H1 (cell line): ENCODE measurements around the gene ARHGAP25. TPM values are rescaled to one million over a fixed set of nuclear protein-coding genes. Genes with fewer than 3 reads are reported as not detected.

Source experiments
- CTCF ChIA-PET: fragments of 300-600 bp; sonication (Branson Sonifier 250); formaldehyde crosslinking; loops from one replicate; lab custom pipeline; 2021; ENCODE audit not compliant: partially characterized antibody; lab: Charles Lee
- POLR2A ChIA-PET: fragments of 300-600 bp; sonication (Branson Sonifier 250); formaldehyde crosslinking; loops from one replicate; lab custom pipeline; 2021; ENCODE audit warnings: inconsistent platforms; ENCODE audit not compliant: partially characterized antibody; lab: Charles Lee
- DNase-seq, 2 experiments: peaks; one replicate each; pipeline versions ENCODE4 v3.0.0 to v3.0.0-alpha.2; 2010 to 2022; ENCODE audit warnings: low spot score in 2 of 2, low read depth in 1 of 2, mixed read lengths in 1 of 2
- FAIRE-seq: peaks from 2 replicates; lab custom pipeline; 2011; peaks lifted over from hg19 to GRCh38; lab: Jason Lieb, UNC
- H2AFZ ChIP-seq: 2 replicates; pipeline ENCODE4 v1.8.1; 2012; ENCODE audit warnings: low read length, inconsistent platforms
- H2AK5ac ChIP-seq: 2 replicates; pipeline ENCODE4 v1.6.1; 2013; ENCODE audit warnings: low read depth, low read length
- H2BK120ac ChIP-seq: replicated peaks from 2 replicates; pipeline ENCODE3; 2013; ENCODE audit warnings: low read depth, low read length, inconsistent platforms
- H2BK12ac ChIP-seq: 2 replicates; pipeline ENCODE4 v1.6.1; 2013; ENCODE audit warnings: low read depth, low read length
- H2BK15ac ChIP-seq: 2 replicates; pipeline ENCODE4 v1.6.1; 2013; ENCODE audit warnings: low read length
- H2BK20ac ChIP-seq: 2 replicates; pipeline ENCODE4 v1.6.1; 2013; ENCODE audit warnings: low read length
- H2BK5ac ChIP-seq: 2 replicates; pipeline ENCODE4 v1.6.1; 2013; ENCODE audit warnings: low read depth, low read length
- H3K14ac ChIP-seq: 2 replicates; pipeline ENCODE4 v1.6.1; 2013; ENCODE audit warnings: inconsistent platforms; ENCODE audit not compliant: insufficient read length
- H3K18ac ChIP-seq: 2 replicates; pipeline ENCODE4 v1.6.1; 2013; ENCODE audit warnings: low read length; ENCODE audit errors: extremely low read depth
- H3K23ac ChIP-seq: 2 replicates; pipeline ENCODE4 v1.6.1; 2013; ENCODE audit warnings: inconsistent platforms; ENCODE audit not compliant: insufficient read length
- H3K23me2 ChIP-seq: 2 replicates; pipeline ENCODE4 v1.6.1; 2013; ENCODE audit warnings: low read depth, low read length
- H3K27ac ChIP-seq: 2 replicates; pipeline ENCODE4 v1.6.1; 2011; ENCODE audit warnings: low read depth, low read length, inconsistent platforms
- H3K27me3 ChIP-seq, 4 experiments: replicated peaks in 1 of 4; 1 replicate in 1 of 4; 2 replicates in 3 of 4; pipeline versions ENCODE4 v1.6.1 to v1.8.1; 2011 to 2013; ENCODE audit warnings: low read length in 3 of 4, mild to moderate bottlenecking in 3 of 4, inconsistent platforms in 2 of 4, mixed read lengths in 2 of 4, moderate library complexity in 1 of 4; ENCODE audit not compliant: control insufficient read depth in 3 of 4, insufficient read depth in 3 of 4; ENCODE audit errors: extremely low read depth in 1 of 4
- H3K36me3 ChIP-seq, 4 experiments: 2 replicates each; pipeline versions ENCODE4 v1.6.1 to v1.8.1; 2011 to 2013; ENCODE audit warnings: mild to moderate bottlenecking in 4 of 4, low read length in 3 of 4, moderate library complexity in 2 of 4, control low read depth in 1 of 4, inconsistent platforms in 1 of 4; ENCODE audit not compliant: insufficient read depth in 4 of 4, control insufficient read depth in 2 of 4
- H3K4ac ChIP-seq: replicated peaks from 2 replicates; pipeline ENCODE3; 2013; ENCODE audit warnings: low read length, low read depth, mixed read lengths, inconsistent platforms; ENCODE audit not compliant: insufficient read length
- H3K4me1 ChIP-seq, 4 experiments: replicated peaks in 1 of 4; 1 replicate in 1 of 4; 2 replicates in 3 of 4; pipeline versions ENCODE4 v1.6.1 to v1.8.1; 2011 to 2013; ENCODE audit warnings: low read length in 3 of 4, inconsistent platforms in 2 of 4, mixed read lengths in 1 of 4; ENCODE audit not compliant: insufficient read depth in 4 of 4, control insufficient read depth in 3 of 4
- H3K4me2 ChIP-seq, 2 experiments: 2 replicates each; pipeline versions ENCODE4 v1.6.1 to v1.8.1; 2011 to 2013; ENCODE audit warnings: low read depth in 2 of 2, low read length in 2 of 2, control low read depth in 1 of 2, inconsistent platforms in 1 of 2, mild to moderate bottlenecking in 1 of 2; ENCODE audit not compliant: insufficient read depth in 1 of 2
- H3K4me3 ChIP-seq, 4 experiments: fragments of 200-600, 300-600 bp in 1 of 4; sonication (generic), shearing (Covaris generic), sonication (Bioruptor Twin) in 1 of 4; 2 replicates each; pipeline versions ENCODE4 v1.5.1 to v1.8.1; 2011 to 2016; ENCODE audit warnings: low read length in 4 of 4, low read depth in 3 of 4, control low read depth in 2 of 4, inconsistent platforms in 2 of 4, mild to moderate bottlenecking in 2 of 4, mixed read lengths in 1 of 4, moderate library complexity in 1 of 4; ENCODE audit not compliant: insufficient read depth in 2 of 4; ENCODE audit errors: extremely low read depth in 1 of 4
- H3K56ac ChIP-seq: replicated peaks from 2 replicates; pipeline ENCODE3; 2013; ENCODE audit warnings: low read depth, mild to moderate bottlenecking, mixed read lengths, low read length, inconsistent platforms; ENCODE audit not compliant: insufficient read length
- H3K79me1 ChIP-seq: 2 replicates; pipeline ENCODE4 v1.6.1; 2013; ENCODE audit warnings: low read depth, low read length, control low read depth
- H3K79me2 ChIP-seq, 2 experiments: 2 replicates each; pipeline versions ENCODE4 v1.6.1 to v1.8.1; 2012 to 2013; ENCODE audit warnings: low read length in 2 of 2, mild to moderate bottlenecking in 2 of 2, inconsistent platforms in 1 of 2; ENCODE audit not compliant: insufficient read depth in 2 of 2, control insufficient read depth in 1 of 2
- H3K9ac ChIP-seq, 4 experiments: replicated peaks in 1 of 4; 1 replicate in 1 of 4; 2 replicates in 3 of 4; pipeline versions ENCODE4 v1.6.1 to v1.8.1; 2011 to 2013; ENCODE audit warnings: low read depth in 3 of 4, low read length in 3 of 4, control low read depth in 2 of 4, mild to moderate bottlenecking in 2 of 4, moderate library complexity in 2 of 4, inconsistent platforms in 1 of 4; ENCODE audit errors: extremely low read depth in 1 of 4
- H3K9me3 ChIP-seq, 2 experiments: 2 replicates each; pipeline versions ENCODE4 v1.6.1 to v1.8.1; 2012 to 2013; ENCODE audit warnings: mild to moderate bottlenecking in 2 of 2, moderate library complexity in 2 of 2, control low read depth in 1 of 2, inconsistent platforms in 1 of 2, low read depth in 1 of 2, low read length in 1 of 2, mixed read lengths in 1 of 2; ENCODE audit not compliant: insufficient read depth in 2 of 2
- H4K20me1 ChIP-seq, 2 experiments: replicated peaks in 1 of 2; 2 replicates each; pipeline versions ENCODE3 to v1.8.1; 2011 to 2013; ENCODE audit warnings: inconsistent platforms in 2 of 2, low read length in 2 of 2, mild to moderate bottlenecking in 1 of 2; ENCODE audit not compliant: insufficient read depth in 2 of 2, control insufficient read depth in 1 of 2
- H4K5ac ChIP-seq: 2 replicates; pipeline ENCODE4 v1.6.1; 2013; ENCODE audit warnings: low read length, low read depth, mixed read lengths, inconsistent platforms; ENCODE audit not compliant: insufficient read length
- H4K8ac ChIP-seq: 2 replicates; pipeline ENCODE4 v1.8.0; 2013; ENCODE audit warnings: mild to moderate bottlenecking, moderate library complexity, low read length, inconsistent platforms; ENCODE audit not compliant: insufficient read depth; ENCODE audit errors: extremely low read depth
- H4K91ac ChIP-seq: replicated peaks from 2 replicates; pipeline ENCODE3; 2013; ENCODE audit warnings: low read length, mixed read lengths, inconsistent platforms; ENCODE audit not compliant: insufficient read length
- BCL11A ChIP-seq, 2 experiments: IDR thresholded peaks; one replicate each; pipeline ENCODE4 v1.6.1; 2011; ENCODE audit warnings: low read depth in 2 of 2, low read length in 2 of 2, mild to moderate bottlenecking in 2 of 2
- EGR1 ChIP-seq: IDR thresholded peaks from 2 replicates; pipeline ENCODE4 v1.6.1; 2011; ENCODE audit warnings: low read depth, low read length, borderline replicate concordance
- EZH2 ChIP-seq: fragments of 200-600 bp; sonication (generic); IDR thresholded peaks from 2 replicates; pipeline ENCODE4 v1.7.1; 2012; ENCODE audit warnings: low read depth, mild to moderate bottlenecking, moderate library complexity, low read length, inconsistent platforms; ENCODE audit not compliant: severe bottlenecking
- HDAC2 ChIP-seq, 2 experiments: fragments of 300-600 bp in 1 of 2; sonication (generic) in 1 of 2; IDR thresholded peaks; 2 replicates each; pipeline ENCODE4 v1.6.1; 2011 to 2012; ENCODE audit warnings: low read depth in 2 of 2, low read length in 2 of 2, mild to moderate bottlenecking in 2 of 2, moderate library complexity in 2 of 2, borderline replicate concordance in 1 of 2, inconsistent platforms in 1 of 2
- KDM1A ChIP-seq: fragments of 200-600, 300-600 bp; sonication (generic); IDR thresholded peaks from 2 replicates; pipeline ENCODE4 v1.7.1; 2016; ENCODE audit warnings: mild to moderate bottlenecking, low read length, borderline replicate concordance
- KDM5A ChIP-seq: fragments of 200-600 bp; IDR thresholded peaks from 2 replicates; pipeline ENCODE4 v1.7.1; 2012; ENCODE audit warnings: mild to moderate bottlenecking, low read length, inconsistent platforms, mixed read lengths
- POLR2A ChIP-seq, 2 experiments: IDR thresholded peaks; 1 replicate in 1 of 2; 2 replicates in 1 of 2; pipeline ENCODE4 v1.6.1; 2011; ENCODE audit warnings: low read depth in 2 of 2, low read length in 2 of 2, mild to moderate bottlenecking in 2 of 2; ENCODE audit errors: control extremely low read depth in 1 of 2
- RBBP5 ChIP-seq: IDR thresholded peaks from 2 replicates; pipeline ENCODE4 v1.7.1; 2012; ENCODE audit warnings: low read depth, mild to moderate bottlenecking, inconsistent platforms, low read length, moderate library complexity, borderline replicate concordance
- RFX5 ChIP-seq: IDR thresholded peaks from 2 replicates; pipeline ENCODE4 v1.6.1; 2011; ENCODE audit warnings: low read depth, low read length, improper control_type of control experiment, borderline replicate concordance
- RXRA ChIP-seq: IDR thresholded peaks from 2 replicates; pipeline ENCODE4 v1.6.1; 2011; ENCODE audit warnings: low read depth, mild to moderate bottlenecking, low read length, moderate library complexity; ENCODE audit not compliant: insufficient read depth
- SIX5 ChIP-seq: IDR thresholded peaks from 2 replicates; pipeline ENCODE4 v1.6.1; 2011; ENCODE audit warnings: mild to moderate bottlenecking, low read depth, low read length
- TEAD4 ChIP-seq: IDR thresholded peaks from 2 replicates; pipeline ENCODE4 v1.6.1; 2012; ENCODE audit warnings: low read depth, low read length, inconsistent platforms, mixed read lengths
- WGBS, 2 experiments: shearing (Covaris generic) in 1 of 2; methylation state at CpG; one replicate each; pipeline versions ENCODE4 v1.1.6 to v1.1.7; 2013 to 2015; ENCODE audit warnings: low lambda C conversion rate in 2 of 2, mixed read lengths in 2 of 2, inconsistent platforms in 1 of 2, low coverage in 1 of 2, missing lambda C conversion rate in 1 of 2; ENCODE audit not compliant: insufficient replicate concordance in 2 of 2, insufficient coverage in 1 of 2, insufficient read length in 1 of 2; ENCODE audit errors: extremely low coverage in 1 of 2, missing lambda C conversion rate in 1 of 2; 5-methylcytosine and 5-hydroxymethylcytosine counted together
- polyA plus RNA-seq, 7 experiments: library from polyadenylated mRNA; depleted of rRNA in 3 of 7; stranded (reverse) in 5 of 7; unstranded in 2 of 7; fragments of >200 nt in 5 of 7; fragments of 200-250 nt in 2 of 7; gene quantifications; 1 replicate in 5 of 7; 2 replicates in 1 of 7; 4 replicates in 1 of 7; pipeline versions ENCODE4 v1.2.1 to v1.2.3, GENCODE V29; 2011 to 2013; ENCODE audit warnings: missing spikeins in 2 of 7, mixed read lengths in 2 of 7
- total RNA-seq: library from RNA; stranded (reverse); fragmentation: NEBNext Ultra II Directional; extraction: Animal tissue kit (Norgen Biotek cat#: 25700); gene quantifications from 2 replicates; pipeline ENCODE4 v1.2.1, GENCODE V29; 2021

Gene ARHGAP25
- total and polyA plus RNA-seq, 2 of the 8 experiments (the other 6 are each of a cell fraction or from before 2014, with no cell fraction given) = 1.00 to 1.2 TPM

DNA sequence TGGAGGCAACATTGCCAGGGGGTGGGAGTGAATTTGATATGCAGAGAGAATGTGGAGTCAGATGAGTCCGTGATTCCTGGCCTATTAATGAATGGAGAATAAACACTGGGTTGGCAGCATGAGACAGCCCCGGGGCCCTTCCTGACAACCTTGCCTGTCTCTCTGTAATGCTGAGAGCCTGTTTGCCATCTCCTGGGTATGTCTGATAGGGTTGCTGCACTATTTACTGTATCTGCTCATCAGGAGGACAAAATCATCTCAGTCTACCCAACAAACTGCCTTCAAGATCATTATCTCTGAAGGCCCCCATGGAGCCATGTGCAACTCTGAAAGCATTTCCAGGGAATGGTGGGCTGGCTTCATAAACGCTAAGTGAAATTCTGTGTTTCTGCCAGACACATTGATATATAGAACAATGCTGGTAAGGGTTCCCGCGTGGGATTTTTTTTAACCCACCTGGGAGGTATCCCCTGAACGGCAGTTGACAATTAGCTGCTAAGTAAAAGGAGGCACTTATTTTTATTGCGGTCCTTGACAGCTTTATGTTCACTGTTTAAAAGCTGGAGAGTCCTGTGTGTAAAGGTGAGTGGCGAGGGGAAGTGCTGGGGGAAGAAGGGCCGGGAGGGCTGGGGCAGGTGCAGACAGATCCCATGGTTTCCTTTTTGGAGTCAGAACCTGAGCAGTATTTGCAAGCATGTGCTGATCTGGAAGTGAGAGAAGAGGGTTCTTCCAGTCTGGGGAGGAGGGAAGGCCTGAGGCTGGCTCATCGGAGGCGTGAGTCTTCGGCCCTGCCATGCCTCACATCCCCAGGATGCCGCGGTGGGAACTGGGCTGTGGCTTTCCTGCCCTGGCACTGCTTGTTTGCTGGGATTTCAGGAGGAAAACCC lies 64.8 kb downstream of the ARHGAP25 start:
- H4K8ac ChIP-seq = no peak overlapping the region
- H3K14ac ChIP-seq = no peak overlapping the region
- H2BK12ac ChIP-seq = no peak overlapping the region
- no peak overlapping the region for H2BK15ac ChIP-seq
- H2BK120ac ChIP-seq = no peak overlapping the region
- ChIA-PET POLR2A (interaction anchor here (1.2 kb wide), 1 partner anchor 29 kb away, joined by 3 read pairs; no protein-coding TSS in a partner anchor), CTCF (interaction anchor here (0.6 to 1.6 kb wide), 7 partner anchors 10 to 744 kb away, joined by 3 to 5 read pairs (median 3); no protein-coding TSS in a partner anchor)
- no peak overlapping the region for H3K9ac ChIP-seq
- no peak overlapping the region for H2BK20ac ChIP-seq
- no peak overlapping the region for H4K5ac ChIP-seq
- H3K4me3 ChIP-seq = no peak overlapping the region
- no peaks in the 10 kb centered on the region for H3K79me1 ChIP-seq
- no peak overlapping the region for H2AK5ac ChIP-seq
- no peaks in the 10 kb centered on the region for H4K20me1 ChIP-seq
- H3K9me3 ChIP-seq = no peaks in the 10 kb centered on the region
- no peak overlapping the region for H3K23ac ChIP-seq
- no peak overlapping the region for H4K91ac ChIP-seq
- no peaks in the 10 kb centered on the region; the same call in 1 of the 2 replicates for H3K23me2 ChIP-seq
- no peak overlapping the region; a peak in 1 of 4 replicates for H3K4me2 ChIP-seq
- no peaks in the 10 kb centered on the region for H3K79me2 ChIP-seq
- no peak overlapping the region for H3K27ac ChIP-seq
- no peak overlapping the region for H3K4ac ChIP-seq
- H2BK5ac ChIP-seq = no peak overlapping the region
- no peak overlapping the region for H3K18ac ChIP-seq
- peaks cover 0 to 3% (median 2%) of the 10 kb centered on the region in 4 experiments; a peak in 1 of 7 replicates for H3K4me1 ChIP-seq
- H3K27me3 ChIP-seq = no peaks in the 10 kb centered on the region
- 90% methylated on average over 14 of the region's 14 CpGs; no CpG with 5 or more reads in 1 of the 2 experiments for WGBS, 2 experiments
- H2AFZ ChIP-seq = peak overlapping the region; percentile 55; the same call in 1 of the 2 replicates
- FAIRE-seq = no peak
- no peak for DNase-seq
- no peaks in the 10 kb centered on the region for H3K36me3 ChIP-seq
- H3K56ac ChIP-seq = no peak overlapping the region
- no peak for TF ChIP-seq HDAC2 (IDR thresholded peaks at IDR 0.05; ENCODE audit: borderline replicate concordance in 1 of 2, low read depth in 2 of 2, low read length in 2 of 2)
- no peak for TF ChIP-seq POLR2A (IDR thresholded peaks at IDR 0.05; ENCODE audit: control extremely low read depth in 1 of 2, low read depth in 2 of 2, low read length in 2 of 2)
- TF ChIP-seq RBBP5 = no peak
- TF ChIP-seq TEAD4 = no peak
- no peak for TF ChIP-seq EZH2
- TF ChIP-seq KDM5A = no peak
- TF ChIP-seq KDM1A = no peak
- TF ChIP-seq RXRA = no peak
- TF ChIP-seq EGR1 = no peak
- TF ChIP-seq RFX5 = no peak
- no peak for TF ChIP-seq SIX5
- TF ChIP-seq BCL11A (IDR thresholded peaks at IDR 0.05; ENCODE audit: low read depth in 2 of 2, low read length in 2 of 2) = no peak
